Mammary epithelial cell (primary cell): ENCODE measurements around the gene ST6GAL2.

Source experiments
- CTCF ChIP-seq, 2 donors: IDR thresholded peaks in 1 of 2; conservative IDR thresholded peaks in 1 of 2; 2 replicates each; pipeline ENCODE4 v1.5.1; 2011 to 2012; ENCODE audit warnings: inconsistent platforms in 2 of 2, low read length in 2 of 2, mild to moderate bottlenecking in 2 of 2, control low read depth in 1 of 2, low read depth in 1 of 2; ENCODE audit not compliant: insufficient read depth in 1 of 2; ENCODE audit errors: extremely low read depth in 1 of 2
- EZH2 ChIP-seq: IDR thresholded peaks from 2 replicates; pipeline ENCODE4 v1.6.1; 2012; ENCODE audit warnings: low read length, inconsistent platforms, borderline replicate concordance

- TF ChIP-seq EZH2 (no peak), CTCF (conservative IDR thresholded peaks at IDR 0.05 in 1 of 2, IDR thresholded peaks at IDR 0.05 in 1 of 2; ENCODE audit: extremely low read depth in 1 of 2, insufficient read depth in 1 of 2, low read depth in 1 of 2, low read length in 2 of 2) (no peak)
Observed at GRCh38 chr2:106885329-106885728, 638 bp downstream of the ST6GAL2 start.
